Coronary artery (tissue), 2 donors: Measurements from ENCODE around the gene TPH2.
A peak's percentile ranks its signal among the peaks of the same experiment; 100 is the strongest.

Source experiments
- DNase-seq: peaks from one replicate; pipeline ENCODE4 v3.0.0-alpha.2; 2017; ENCODE audit warnings: low spot score
- H3K27ac ChIP-seq, 2 donors: fragments of 200-600 bp; sonication (generic); one replicate each; pipeline ENCODE4 v1.5.1; 2016 to 2019
- H3K4me3 ChIP-seq: fragments of 200-600 bp; sonication (generic); 2 replicates; pipeline ENCODE4 v1.5.1; 2016; ENCODE audit warnings: mild to moderate bottlenecking, moderate library complexity
- CTCF ChIP-seq: fragments of 200-600 bp; sonication (generic); IDR thresholded peaks from one replicate; pipeline ENCODE4 v1.5.1; 2019; ENCODE audit warnings: antibody characterized with exemption

The TPH2 gene

GRCh38 chr12:72006766-72007165 lies 68.1 kb downstream of the TPH2 start:
- Histone ChIP-seq H3K27ac (no peak overlapping the region), H3K4me3 (no peak overlapping the region)
- no peak for TF ChIP-seq CTCF
- DNase-seq, result no peak

- Histone ChIP-seq H3K27ac (no peak overlapping the region), H3K4me3 (no peak overlapping the region)
- no peak for DNase-seq
- TF ChIP-seq CTCF, result no peak
Observed at GRCh38 chr12:72010356-72010755, 71.7 kb downstream of the TPH2 start.

- Histone ChIP-seq H3K27ac (no peak overlapping the region), H3K4me3 (no peak overlapping the region)
- no peak for TF ChIP-seq CTCF
- DNase-seq, result no peak
Observed at GRCh38 chr12:72011374-72011773, 72.7 kb downstream of the TPH2 start.

GRCh38 chr12:72012874-72013273 lies 74.2 kb downstream of the TPH2 start:
- H3K4me3 ChIP-seq, result no peak overlapping the region
- DNase-seq, result no peak
- no peak for TF ChIP-seq CTCF
- H3K27ac ChIP-seq, result no peak overlapping the region

GRCh38 chr12:72015895-72016294 lies 77.2 kb downstream of the TPH2 start:
- Histone ChIP-seq H3K4me3 (no peak overlapping the region), H3K27ac (no peak overlapping the region)
- no peak for TF ChIP-seq CTCF
- DNase-seq, result no peak

GRCh38 chr12:72017054-72017651 lies 78.5 kb downstream of the TPH2 start:
- no peak overlapping the region for H3K4me3 ChIP-seq
- DNase-seq, result peak; percentile 74
- peak; percentile 63 for TF ChIP-seq CTCF
- no peak overlapping the region for H3K27ac ChIP-seq

- no peak for TF ChIP-seq CTCF
- DNase-seq, result no peak
- no peak overlapping the region for H3K27ac ChIP-seq
- no peak overlapping the region for H3K4me3 ChIP-seq
Observed at GRCh38 chr12:72018036-72018435, 79.4 kb downstream of the TPH2 start.
